Measurements from ENCODE around the gene CPSF2. TPM values are rescaled to one million over a fixed set of nuclear protein-coding genes. Genes with fewer than 3 reads are reported as not detected.

Gene CPSF2
- total and polyA plus RNA-seq, 10 of the 15 experiments (the other 5 are each of a cell fraction or from before 2014, with no cell fraction given): 18.2 to 71.8 (median 47.0) TPM

- Histone ChIP-seq H3K27ac (ENCODE audit: control insufficient read depth, insufficient read depth) (peak overlapping the region; percentile 95), H3K9ac (ENCODE audit: control insufficient read depth, insufficient read depth, low read length) (peak overlapping the region; percentile 83), H4K20me1 (ENCODE audit: control insufficient read depth, insufficient read depth) (no peaks in the 10 kb centered on the region), H3K4me1 (ENCODE audit: control insufficient read depth, insufficient read depth, low read length) (peaks cover 6% of the 10 kb centered on the region; the same call in 1 of the 2 replicates), H3K4me2 (ENCODE audit: control insufficient read depth, insufficient read depth) (peak overlapping the region; percentile 5), H3K79me2 (ENCODE audit: control insufficient read depth, insufficient read depth, low read length) (peaks cover 47% of the 10 kb centered on the region), H3K9me3 (replicated peaks; ENCODE audit: control insufficient read depth, insufficient read depth, low read length) (no peaks in the 10 kb centered on the region), H2AFZ (ENCODE audit: control insufficient read depth, low read depth, low read length) (peak overlapping the region; percentile 97), H3K36me3 (ENCODE audit: control insufficient read depth in 2 of 2, insufficient read depth in 2 of 2, low read length in 1 of 2) (peaks cover 0 to 7% of the 10 kb centered on the region in 2 experiments; a peak in 2 of 4 replicates), H3K27me3 (replicated peaks in 1 of 2; ENCODE audit: control insufficient read depth in 2 of 2, insufficient read depth in 2 of 2, low read length in 1 of 2) (no peaks in the 10 kb centered on the region), H3K4me3 (peak overlapping the region; percentile 96)
- DNase-seq (ENCODE audit: low read depth, low spot score) (no peak), FAIRE-seq (no peak), ATAC-seq (peak; percentile 43)
- intact Hi-C loops (cut with micrococcal nuclease; ENCODE audit: unreplicated experiment) (loop anchor here (5.0 kb wide), 1 partner anchor 431 kb away; no protein-coding TSS in a partner anchor), in situ Hi-C loops (cut with MboI) (loop anchor here (10.0 kb wide), 1 partner anchor 674 kb away; the partner anchor contains the start of gene GOLGA5)
- SMC1A ChIA-PET (ENCODE audit: uncharacterized antibody, unreplicated experiment): interaction anchor here (0.9 to 3.5 kb wide), 8 partner anchors 9 to 203 kb away, joined by 3 to 21 read pairs (median 4); partner anchors contain the start of gene ATXN3
- BruUV-seq (replicated peaks): TSS peak; percentile 91
- POLR2A ChIA-PET: interaction anchor here (1.0 to 6.3 kb wide), 5 partner anchors 14 to 138 kb away, joined by 4 to 45 read pairs (median 5); partner anchors contain the start of gene ATXN3
- RAD21 ChIA-PET (ENCODE audit: unreplicated experiment): interaction anchor here (0.8 to 6.0 kb wide), 10 partner anchors 14 to 448 kb away, joined by 3 to 28 read pairs (median 4); partner anchors contain the start of gene ATXN3
- CTCF ChIA-PET: interaction anchor here (0.5 to 10.8 kb wide), 8 partner anchors 13 to 471 kb away, joined by 3 to 143 read pairs (median 4); partner anchors contain the start of gene ATXN3
- 2% methylated on average over 36 of the region's 36 CpGs for WGBS (ENCODE audit: insufficient coverage, insufficient replicate concordance, low lambda C conversion rate, missing lambda C conversion rate)
- TF ChIP-seq IRF3 (IDR thresholded peaks at IDR 0.05): no peak
- TF ChIP-seq HCFC1 (IDR thresholded peaks at IDR 0.05; ENCODE audit: low read length): no peak
- TF ChIP-seq SMARCA5 (IDR thresholded peaks at IDR 0.05): no peak
- no peak for TF ChIP-seq SREBF1 (IDR thresholded peaks at IDR 0.05; ENCODE audit: low read length)
- no peak for TF ChIP-seq ZNF687 (IDR thresholded peaks at IDR 0.05)
- TF ChIP-seq MXI1 (IDR thresholded peaks at IDR 0.05; ENCODE audit: low read depth, low read length): no peak
- TF ChIP-seq POLR2AphosphoS2 (IDR thresholded peaks at IDR 0.05; ENCODE audit: low read depth, low read length): peak; percentile 68; the same call in 1 of the 2 replicates
- peak; percentile 53; the same call in 1 of the 2 replicates for TF ChIP-seq IKZF1 (conservative IDR thresholded peaks at IDR 0.05)
- TF ChIP-seq FOS (IDR thresholded peaks at IDR 0.05; ENCODE audit: borderline replicate concordance, extremely low read depth, insufficient read length): no peak
- no peak for TF ChIP-seq CHD2 (IDR thresholded peaks at IDR 0.05; ENCODE audit: borderline replicate concordance, low read depth, low read length)
- no peak for TF ChIP-seq SIX5 (IDR thresholded peaks at IDR 0.05; ENCODE audit: low read depth, low read length, severe bottlenecking)
- no peak for TF ChIP-seq CEBPZ (IDR thresholded peaks at IDR 0.05; ENCODE audit: low read depth, low read length)
These were observed 531 bp upstream of the CPSF2 start for GRCh38 chr14:92121207-92121669.

All from GM12878 (cell line).